GM15510 (cell line): Measurements from ENCODE around the gene WDR81.

ENCODE experiments used
- POLR2A ChIP-seq: IDR thresholded peaks from 3 replicates; pipeline ENCODE4 v1.6.1; 2011; ENCODE audit warnings: borderline replicate concordance; ENCODE audit not compliant: insufficient read length; ENCODE audit errors: extremely low read depth

Gene WDR81

GRCh38 chr17:1724869-1725641 is 551 bp downstream of the WDR81 start:
- TF ChIP-seq POLR2A, result no peak

- TF ChIP-seq POLR2A, result no peak
Observed at GRCh38 chr17:1725642-1726511, 1.4 kb downstream of the WDR81 start.

GRCh38 chr17:1726626-1727257 is 2.2 kb downstream of the WDR81 start:
- no peak for TF ChIP-seq POLR2A

GRCh38 chr17:1727258-1727789 is 2.8 kb downstream of the WDR81 start:
- no peak for TF ChIP-seq POLR2A

GRCh38 chr17:1727876-1728630 is 3.5 kb downstream of the WDR81 start:
- no peak for TF ChIP-seq POLR2A

GRCh38 chr17:1729966-1730325 is 5.4 kb downstream of the WDR81 start:
- no peak for TF ChIP-seq POLR2A

GRCh38 chr17:1730326-1731193 is 6.1 kb downstream of the WDR81 start:
- TF ChIP-seq POLR2A, result no peak

GRCh38 chr17:1731194-1731506 is 6.6 kb downstream of the WDR81 start:
- no peak for TF ChIP-seq POLR2A

- no peak for TF ChIP-seq POLR2A
Observed at GRCh38 chr17:1732241-1732832, 7.8 kb downstream of the WDR81 start.

GRCh38 chr17:1732833-1733321 is 8.4 kb downstream of the WDR81 start:
- no peak for TF ChIP-seq POLR2A

GRCh38 chr17:1733759-1734158 is 9.3 kb downstream of the WDR81 start:
- TF ChIP-seq POLR2A, result no peak

GRCh38 chr17:1735418-1735817 is 10.9 kb downstream of the WDR81 start:
- TF ChIP-seq POLR2A, result no peak

GRCh38 chr17:1735834-1736347 is 11.4 kb downstream of the WDR81 start:
- TF ChIP-seq POLR2A, result no peak
